OCI-LY3 (cell line): ENCODE data around the gene CUX1.
"Not testable (repeated sequence)": the region's sequence is repeated elsewhere in the genome, so short reads cannot be mapped to it uniquely, and the experiment has no call there.

ENCODE experiments used
- H2AFZ ChIP-seq: fragments of 200-600, 300-600 bp; shearing (Covaris generic); 2 replicates; pipeline ENCODE4 v1.6.0; 2014; ENCODE audit warnings: antibody characterized with exemption, low read depth, low read length
- H3K27ac ChIP-seq: fragments of 200-600, 300-600 bp; sonication (generic); 2 replicates; pipeline ENCODE4 v1.5.1; 2014; ENCODE audit warnings: mild to moderate bottlenecking, low read length, moderate library complexity, mixed read lengths
- H3K27me3 ChIP-seq: fragments of 200-600, 300-600 bp; sonication (generic); 2 replicates; pipeline ENCODE4 v1.6.1; 2014; ENCODE audit warnings: low read depth, low read length, mixed read lengths
- H3K36me3 ChIP-seq: fragments of 200-600, 300-600 bp; sonication (generic); replicated peaks from 2 replicates; pipeline ENCODE3; 2014; ENCODE audit warnings: low read depth, low read length, mixed read lengths
- H3K4me1 ChIP-seq: fragments of 300-600, 200-600 bp; sonication (generic); 2 replicates; pipeline ENCODE4 v1.6.1; 2014; ENCODE audit warnings: low read length, mixed read lengths
- H3K4me2 ChIP-seq: fragments of 200-600, 300-600 bp; sonication (generic); 2 replicates; pipeline ENCODE4 v1.6.1; 2014; ENCODE audit warnings: low read length, mixed read lengths
- H3K4me3 ChIP-seq: fragments of 300-600, 200-600 bp; sonication (generic); 2 replicates; pipeline ENCODE4 v1.5.1; 2014; ENCODE audit warnings: antibody characterized with exemption, mild to moderate bottlenecking, low read length, moderate library complexity
- H3K79me2 ChIP-seq: fragments of 300-600, 200-600 bp; shearing (Covaris generic); 2 replicates; pipeline ENCODE4 v1.6.1; 2014; ENCODE audit warnings: mild to moderate bottlenecking, low read length, mixed read lengths
- H3K9ac ChIP-seq: fragments of 300-600, 200-600 bp; shearing (Covaris generic); 2 replicates; pipeline ENCODE4 v1.6.0; 2014; ENCODE audit warnings: mild to moderate bottlenecking, low read length, moderate library complexity
- H3K9me3 ChIP-seq: fragments of 200-600, 300-600 bp; shearing (Covaris generic); 2 replicates; pipeline ENCODE4 v1.6.1; 2014; ENCODE audit warnings: low read length, mixed read lengths; ENCODE audit not compliant: insufficient read depth
- H4K20me1 ChIP-seq: fragments of 200-600, 300-600 bp; sonication (generic); 2 replicates; pipeline ENCODE4 v1.6.1; 2016; ENCODE audit warnings: low read length, mixed read lengths; ENCODE audit not compliant: insufficient read depth
- CTCF ChIP-seq: fragments of 200-600, 300-600 bp; sonication (generic); IDR thresholded peaks from 2 replicates; pipeline ENCODE4 v1.5.1; 2014; ENCODE audit warnings: antibody characterized with exemption, low read length, low read depth
- EZH2phosphoT487 ChIP-seq: fragments of 200-600 bp; shearing (Covaris generic); IDR thresholded peaks from 2 replicates; pipeline ENCODE4 v1.6.1; 2018; ENCODE audit warnings: antibody characterized with exemption, mixed run types, low read depth

The CUX1 gene

DNA sequence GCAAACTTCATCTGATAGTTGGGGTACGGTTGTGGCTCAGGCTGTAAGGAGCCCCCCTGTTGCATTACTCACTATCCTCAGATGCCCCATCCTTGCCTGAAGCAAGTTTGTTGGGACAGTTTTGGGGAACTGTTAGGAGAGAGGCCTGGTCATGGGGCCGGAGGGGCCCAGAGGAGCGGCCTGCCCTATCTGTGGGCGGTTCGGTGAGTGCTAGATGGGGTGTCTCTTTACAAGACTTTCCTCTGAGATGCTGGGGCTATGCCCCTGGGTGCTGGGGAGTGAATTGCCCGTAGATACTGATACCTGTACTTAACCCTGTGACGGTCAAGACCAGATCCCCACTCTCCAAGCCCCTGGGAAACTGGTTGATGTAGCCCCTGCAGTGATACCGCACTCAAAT lies 12.4 kb downstream of the CUX1 start:
- no peaks in the 10 kb centered on the region for H3K36me3 ChIP-seq
- H3K27me3 ChIP-seq = no peaks in the 10 kb centered on the region
- H3K4me3 ChIP-seq = no peak overlapping the region
- no peaks in the 10 kb centered on the region for H3K9me3 ChIP-seq
- no peak overlapping the region for H3K9ac ChIP-seq
- no peak overlapping the region for H2AFZ ChIP-seq
- H3K4me2 ChIP-seq = no peak overlapping the region
- no peaks in the 10 kb centered on the region for H3K4me1 ChIP-seq
- H3K27ac ChIP-seq = no peak overlapping the region
- peaks cover 95% of the 10 kb centered on the region for H3K79me2 ChIP-seq
- TF ChIP-seq CTCF (no peak), EZH2phosphoT487 (no peak)
- peaks cover 88% of the 10 kb centered on the region for H4K20me1 ChIP-seq

- H4K20me1 ChIP-seq = peaks cover 87% of the 10 kb centered on the region
- H3K4me2 ChIP-seq, H3K36me3 ChIP-seq, H3K27ac ChIP-seq, H2AFZ ChIP-seq, H3K27me3 ChIP-seq, H3K9ac ChIP-seq, H3K4me1 ChIP-seq, H3K4me3 ChIP-seq, H3K9me3 ChIP-seq: not testable (repeated sequence)
- peaks cover 94% of the 10 kb centered on the region for H3K79me2 ChIP-seq
Observed at GRCh38 chr7:101831396-101831795, 14.0 kb downstream of the CUX1 start.

- TF ChIP-seq CTCF (no peak), EZH2phosphoT487 (no peak)
- Histone ChIP-seq H3K79me2 (peaks cover 94% of the 10 kb centered on the region), H3K4me2 (no peak overlapping the region)
Observed at GRCh38 chr7:101832205-101832631, 14.8 kb downstream of the CUX1 start.

GRCh38 chr7:101832685-101833375 lies 15.4 kb downstream of the CUX1 start:
- H2AFZ ChIP-seq = no peak overlapping the region
- H3K9me3 ChIP-seq = no peaks in the 10 kb centered on the region
- no peak overlapping the region for H3K4me3 ChIP-seq
- H4K20me1 ChIP-seq = peaks cover 86% of the 10 kb centered on the region
- no peak overlapping the region for H3K9ac ChIP-seq
- no peaks in the 10 kb centered on the region for H3K36me3 ChIP-seq
- no peak overlapping the region for H3K4me2 ChIP-seq
- TF ChIP-seq CTCF (no peak), EZH2phosphoT487 (no peak)
- H3K4me1 ChIP-seq = no peaks in the 10 kb centered on the region
- no peaks in the 10 kb centered on the region for H3K27me3 ChIP-seq
- peaks cover 93% of the 10 kb centered on the region for H3K79me2 ChIP-seq
- H3K27ac ChIP-seq = no peak overlapping the region

More at GRCh38 chr7:101832205-101832631, 14.8 kb downstream of the CUX1 start:
- no peak overlapping the region for H2AFZ ChIP-seq
- peaks cover 88% of the 10 kb centered on the region for H4K20me1 ChIP-seq
- no peaks in the 10 kb centered on the region for H3K9me3 ChIP-seq
- H3K27ac ChIP-seq = no peak overlapping the region
- no peaks in the 10 kb centered on the region for H3K4me1 ChIP-seq
- H3K36me3 ChIP-seq = no peaks in the 10 kb centered on the region
- H3K4me3 ChIP-seq = no peak overlapping the region
- H3K27me3 ChIP-seq = no peaks in the 10 kb centered on the region
- no peak overlapping the region for H3K9ac ChIP-seq
